Measurements from ENCODE around the gene SV2B.

DNA sequence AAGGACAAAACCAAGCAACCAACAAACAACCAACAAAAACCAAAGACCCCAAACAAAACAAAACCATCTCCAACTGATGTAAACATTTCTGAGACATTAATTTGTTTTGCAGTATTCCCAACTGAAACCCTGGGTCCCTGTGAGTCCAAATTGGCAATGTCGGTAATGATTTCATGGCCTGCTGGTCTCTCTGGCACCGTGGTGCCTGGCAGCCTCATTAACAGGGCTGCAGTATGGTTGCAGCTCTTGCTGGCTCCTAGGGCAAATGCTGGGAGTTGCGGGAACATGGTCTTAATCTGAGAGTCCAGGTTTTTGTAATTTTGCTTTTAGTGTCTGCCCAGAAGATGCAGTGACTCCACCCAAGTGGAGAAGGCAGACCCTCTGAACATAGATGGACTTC, 128.3 kb downstream of the SV2B start:
- TF ChIP-seq NFYB (CRISPR knock-in tag; conservative IDR thresholded peaks at IDR 0.05; ENCODE audit: low read depth) (no peak), JUN (CRISPR knock-in tag; IDR thresholded peaks at IDR 0.05) (no peak)
- TF ChIP-seq, protein P1, sequence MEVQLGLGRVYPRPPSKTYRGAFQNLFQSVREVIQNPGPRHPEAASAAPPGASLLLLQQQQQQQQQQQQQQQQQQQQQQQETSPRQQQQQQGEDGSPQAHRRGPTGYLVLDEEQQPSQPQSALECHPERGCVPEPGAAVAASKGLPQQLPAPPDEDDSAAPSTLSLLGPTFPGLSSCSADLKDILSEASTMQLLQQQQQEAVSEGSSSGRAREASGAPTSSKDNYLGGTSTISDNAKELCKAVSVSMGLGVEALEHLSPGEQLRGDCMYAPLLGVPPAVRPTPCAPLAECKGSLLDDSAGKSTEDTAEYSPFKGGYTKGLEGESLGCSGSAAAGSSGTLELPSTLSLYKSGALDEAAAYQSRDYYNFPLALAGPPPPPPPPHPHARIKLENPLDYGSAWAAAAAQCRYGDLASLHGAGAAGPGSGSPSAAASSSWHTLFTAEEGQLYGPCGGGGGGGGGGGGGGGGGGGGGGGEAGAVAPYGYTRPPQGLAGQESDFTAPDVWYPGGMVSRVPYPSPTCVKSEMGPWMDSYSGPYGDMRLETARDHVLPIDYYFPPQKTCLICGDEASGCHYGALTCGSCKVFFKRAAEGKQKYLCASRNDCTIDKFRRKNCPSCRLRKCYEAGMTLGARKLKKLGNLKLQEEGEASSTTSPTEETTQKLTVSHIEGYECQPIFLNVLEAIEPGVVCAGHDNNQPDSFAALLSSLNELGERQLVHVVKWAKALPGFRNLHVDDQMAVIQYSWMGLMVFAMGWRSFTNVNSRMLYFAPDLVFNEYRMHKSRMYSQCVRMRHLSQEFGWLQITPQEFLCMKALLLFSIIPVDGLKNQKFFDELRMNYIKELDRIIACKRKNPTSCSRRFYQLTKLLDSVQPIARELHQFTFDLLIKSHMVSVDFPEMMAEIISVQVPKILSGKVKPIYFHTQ (CRISPR knock-in tag; IDR thresholded peaks at IDR 0.05), result no peak
- TF ChIP-seq, protein P2, sequence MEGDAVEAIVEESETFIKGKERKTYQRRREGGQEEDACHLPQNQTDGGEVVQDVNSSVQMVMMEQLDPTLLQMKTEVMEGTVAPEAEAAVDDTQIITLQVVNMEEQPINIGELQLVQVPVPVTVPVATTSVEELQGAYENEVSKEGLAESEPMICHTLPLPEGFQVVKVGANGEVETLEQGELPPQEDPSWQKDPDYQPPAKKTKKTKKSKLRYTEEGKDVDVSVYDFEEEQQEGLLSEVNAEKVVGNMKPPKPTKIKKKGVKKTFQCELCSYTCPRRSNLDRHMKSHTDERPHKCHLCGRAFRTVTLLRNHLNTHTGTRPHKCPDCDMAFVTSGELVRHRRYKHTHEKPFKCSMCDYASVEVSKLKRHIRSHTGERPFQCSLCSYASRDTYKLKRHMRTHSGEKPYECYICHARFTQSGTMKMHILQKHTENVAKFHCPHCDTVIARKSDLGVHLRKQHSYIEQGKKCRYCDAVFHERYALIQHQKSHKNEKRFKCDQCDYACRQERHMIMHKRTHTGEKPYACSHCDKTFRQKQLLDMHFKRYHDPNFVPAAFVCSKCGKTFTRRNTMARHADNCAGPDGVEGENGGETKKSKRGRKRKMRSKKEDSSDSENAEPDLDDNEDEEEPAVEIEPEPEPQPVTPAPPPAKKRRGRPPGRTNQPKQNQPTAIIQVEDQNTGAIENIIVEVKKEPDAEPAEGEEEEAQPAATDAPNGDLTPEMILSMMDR (IDR thresholded peaks at IDR 0.05), result no peak

Measured in WTC11 (cell line).